ENCODE measurements around the gene WNT5A. TPM values are rescaled to one million over a fixed set of nuclear protein-coding genes. Genes with fewer than 3 reads are reported as not detected.

WNT5A gene
- total RNA-seq, 1 donor from 2014 or later = 45.8 TPM

DNA sequence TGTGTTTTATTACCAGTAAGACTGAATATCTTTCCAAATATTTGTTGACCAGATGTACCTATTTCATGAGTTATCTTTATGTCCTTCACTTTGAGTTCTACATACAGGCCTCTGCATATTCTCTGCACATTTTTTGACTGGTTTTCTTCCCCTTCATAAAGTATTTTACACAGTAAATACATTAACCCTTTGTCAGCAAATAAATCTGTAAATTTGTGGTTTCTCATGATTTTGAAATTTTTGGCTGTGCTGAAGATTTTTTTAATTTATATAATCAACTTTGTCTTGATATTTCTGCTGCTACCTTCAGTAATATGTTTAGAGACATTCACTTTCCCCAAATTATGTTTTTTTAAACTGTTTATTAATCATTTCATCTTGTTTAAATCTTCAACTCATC is 50.5 kb downstream of the WNT5A start:
- Histone ChIP-seq H3K79me2 (ENCODE audit: insufficient read depth, low read length) (no peaks in the 10 kb centered on the region), H3K9ac (ENCODE audit: low read length) (no peak overlapping the region), H2AFZ (ENCODE audit: low read depth, low read length) (no peak overlapping the region), H3K4me2 (ENCODE audit: low read length) (no peak overlapping the region), H3K27me3 (ENCODE audit: insufficient read depth, low read length) (no peaks in the 10 kb centered on the region), H3K4me3 (ENCODE audit: insufficient read depth, low read depth, low read length) (no peak overlapping the region), H3K4me1 (ENCODE audit: insufficient read depth, low read length) (no peaks in the 10 kb centered on the region), H3K36me3 (ENCODE audit: insufficient read depth, low read length) (no peaks in the 10 kb centered on the region), H4K20me1 (ENCODE audit: insufficient read depth, low read length) (no peaks in the 10 kb centered on the region), H3K9me3 (ENCODE audit: insufficient read depth, low read depth, low read length) (no peaks in the 10 kb centered on the region), H3K27ac (ENCODE audit: low read depth, low read length) (no peak overlapping the region)
- DNase-seq (ENCODE audit: low read depth) = no peak
- TF ChIP-seq, protein P1, sequence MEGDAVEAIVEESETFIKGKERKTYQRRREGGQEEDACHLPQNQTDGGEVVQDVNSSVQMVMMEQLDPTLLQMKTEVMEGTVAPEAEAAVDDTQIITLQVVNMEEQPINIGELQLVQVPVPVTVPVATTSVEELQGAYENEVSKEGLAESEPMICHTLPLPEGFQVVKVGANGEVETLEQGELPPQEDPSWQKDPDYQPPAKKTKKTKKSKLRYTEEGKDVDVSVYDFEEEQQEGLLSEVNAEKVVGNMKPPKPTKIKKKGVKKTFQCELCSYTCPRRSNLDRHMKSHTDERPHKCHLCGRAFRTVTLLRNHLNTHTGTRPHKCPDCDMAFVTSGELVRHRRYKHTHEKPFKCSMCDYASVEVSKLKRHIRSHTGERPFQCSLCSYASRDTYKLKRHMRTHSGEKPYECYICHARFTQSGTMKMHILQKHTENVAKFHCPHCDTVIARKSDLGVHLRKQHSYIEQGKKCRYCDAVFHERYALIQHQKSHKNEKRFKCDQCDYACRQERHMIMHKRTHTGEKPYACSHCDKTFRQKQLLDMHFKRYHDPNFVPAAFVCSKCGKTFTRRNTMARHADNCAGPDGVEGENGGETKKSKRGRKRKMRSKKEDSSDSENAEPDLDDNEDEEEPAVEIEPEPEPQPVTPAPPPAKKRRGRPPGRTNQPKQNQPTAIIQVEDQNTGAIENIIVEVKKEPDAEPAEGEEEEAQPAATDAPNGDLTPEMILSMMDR (IDR thresholded peaks at IDR 0.05; ENCODE audit: insufficient read depth, low read depth, low read length) = no peak
- TF ChIP-seq EZH2 (IDR thresholded peaks at IDR 0.05; ENCODE audit: insufficient read depth, low read length) = no peak
- no peak overlapping the region for H3K4me3 Mint-ChIP-seq (ENCODE audit: unreplicated experiment)
- no peaks in the 10 kb centered on the region for H3K4me1 Mint-ChIP-seq (ENCODE audit: low read depth, unreplicated experiment)
- H3K27me3 Mint-ChIP-seq (ENCODE audit: low read depth, unreplicated experiment) = peaks cover 8% of the 10 kb centered on the region
- H3K36me3 Mint-ChIP-seq (ENCODE audit: low read depth, unreplicated experiment) = no peaks in the 10 kb centered on the region
- peaks cover 3% of the 10 kb centered on the region for H3K9me3 Mint-ChIP-seq (ENCODE audit: unreplicated experiment)
- H3K27ac Mint-ChIP-seq (ENCODE audit: unreplicated experiment) = no peak overlapping the region
- no peak for FAIRE-seq

DNA sequence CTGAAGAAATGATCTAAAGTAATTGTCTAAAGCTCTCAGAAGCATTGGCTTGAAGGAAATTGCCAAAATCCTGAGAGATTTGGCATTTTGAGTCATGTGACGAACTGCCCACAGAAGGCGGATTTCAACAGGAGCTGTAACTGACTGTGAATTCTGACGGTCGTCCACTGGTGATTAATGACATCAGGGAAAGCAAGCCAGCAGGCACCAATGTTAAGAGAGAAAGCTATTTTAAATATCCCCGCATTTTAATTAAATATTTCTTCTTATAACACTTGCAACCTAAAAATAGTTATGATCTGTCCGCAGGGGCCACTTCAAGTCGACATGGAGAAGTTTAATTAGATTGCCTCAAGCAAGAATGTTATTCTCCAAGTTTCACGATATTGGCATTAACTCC is 51.6 kb downstream of the WNT5A start:
- no peaks in the 10 kb centered on the region for H3K4me1 Mint-ChIP-seq (ENCODE audit: low read depth, unreplicated experiment)
- no peak for DNase-seq (ENCODE audit: low read depth)
- Histone ChIP-seq H3K27me3 (ENCODE audit: insufficient read depth, low read length) (no peaks in the 10 kb centered on the region), H3K4me2 (ENCODE audit: low read length) (no peak overlapping the region), H3K79me2 (ENCODE audit: insufficient read depth, low read length) (no peaks in the 10 kb centered on the region), H3K36me3 (ENCODE audit: insufficient read depth, low read length) (no peaks in the 10 kb centered on the region), H3K27ac (ENCODE audit: low read depth, low read length) (no peak overlapping the region), H3K4me3 (ENCODE audit: insufficient read depth, low read depth, low read length) (no peak overlapping the region), H3K9ac (ENCODE audit: low read length) (no peak overlapping the region), H4K20me1 (ENCODE audit: insufficient read depth, low read length) (no peaks in the 10 kb centered on the region), H2AFZ (ENCODE audit: low read depth, low read length) (no peak overlapping the region), H3K9me3 (ENCODE audit: insufficient read depth, low read depth, low read length) (no peaks in the 10 kb centered on the region), H3K4me1 (ENCODE audit: insufficient read depth, low read length) (no peaks in the 10 kb centered on the region)
- H3K27ac Mint-ChIP-seq (ENCODE audit: unreplicated experiment) = no peak overlapping the region
- peaks cover 3% of the 10 kb centered on the region for H3K9me3 Mint-ChIP-seq (ENCODE audit: unreplicated experiment)
- H3K36me3 Mint-ChIP-seq (ENCODE audit: low read depth, unreplicated experiment) = no peaks in the 10 kb centered on the region
- peaks cover 6% of the 10 kb centered on the region for H3K27me3 Mint-ChIP-seq (ENCODE audit: low read depth, unreplicated experiment)
- FAIRE-seq = no peak
- no peak overlapping the region for H3K4me3 Mint-ChIP-seq (ENCODE audit: unreplicated experiment)
- no peak for TF ChIP-seq EZH2 (IDR thresholded peaks at IDR 0.05; ENCODE audit: insufficient read depth, low read length)
- TF ChIP-seq, protein P1 (IDR thresholded peaks at IDR 0.05; ENCODE audit: insufficient read depth, low read depth, low read length) = no peak

DNA sequence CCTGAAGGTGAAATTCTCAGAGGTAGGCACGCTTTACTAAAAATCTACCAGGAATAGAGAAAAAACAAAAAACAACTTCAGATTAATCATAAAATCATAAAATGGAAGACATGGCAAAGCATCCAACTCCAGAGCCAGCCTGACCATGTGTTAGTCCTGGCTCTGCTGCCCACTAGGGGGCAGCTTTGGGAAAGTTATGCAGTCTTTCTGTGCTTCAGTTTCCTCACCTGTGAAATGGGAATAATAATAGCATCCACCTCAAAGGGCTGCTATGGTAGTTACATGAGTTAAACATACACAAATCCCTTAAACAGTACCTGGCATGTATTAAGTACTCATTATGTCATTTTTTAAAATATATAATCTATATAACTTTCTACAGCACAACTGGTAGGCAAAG is 52.3 kb downstream of the WNT5A start:
- Histone ChIP-seq H3K4me2 (ENCODE audit: low read length) (no peak overlapping the region), H3K4me3 (ENCODE audit: insufficient read depth, low read depth, low read length) (no peak overlapping the region), H3K4me1 (ENCODE audit: insufficient read depth, low read length) (no peaks in the 10 kb centered on the region), H2AFZ (ENCODE audit: low read depth, low read length) (no peak overlapping the region), H3K27ac (ENCODE audit: low read depth, low read length) (no peak overlapping the region), H4K20me1 (ENCODE audit: insufficient read depth, low read length) (no peaks in the 10 kb centered on the region), H3K9me3 (ENCODE audit: insufficient read depth, low read depth, low read length) (no peaks in the 10 kb centered on the region), H3K79me2 (ENCODE audit: insufficient read depth, low read length) (no peaks in the 10 kb centered on the region), H3K9ac (ENCODE audit: low read length) (no peak overlapping the region), H3K36me3 (ENCODE audit: insufficient read depth, low read length) (no peaks in the 10 kb centered on the region), H3K27me3 (ENCODE audit: insufficient read depth, low read length) (no peaks in the 10 kb centered on the region)
- Mint-ChIP-seq H3K4me3 (ENCODE audit: unreplicated experiment) (no peak overlapping the region), H3K27me3 (ENCODE audit: low read depth, unreplicated experiment) (peaks cover 6% of the 10 kb centered on the region), H3K4me1 (ENCODE audit: low read depth, unreplicated experiment) (no peaks in the 10 kb centered on the region), H3K27ac (ENCODE audit: unreplicated experiment) (no peak overlapping the region), H3K36me3 (ENCODE audit: low read depth, unreplicated experiment) (no peaks in the 10 kb centered on the region), H3K9me3 (ENCODE audit: unreplicated experiment) (peaks cover 3% of the 10 kb centered on the region)
- DNase-seq (ENCODE audit: low read depth) (no peak), FAIRE-seq (no peak)
- TF ChIP-seq, protein P1 (IDR thresholded peaks at IDR 0.05; ENCODE audit: insufficient read depth, low read depth, low read length) = peak; percentile 37
- no peak for TF ChIP-seq EZH2 (IDR thresholded peaks at IDR 0.05; ENCODE audit: insufficient read depth, low read length)

Measured in astrocyte (in vitro differentiated cells and primary cell).